RWPE2 (cell line): ENCODE measurements around the gene AMBP.

ENCODE experiments used
- ATAC-seq: fragments of 200-7000 bp; cut with Tn5 transposase; 3 replicates; pipeline ENCODE4 v1.9.1; 2021; ENCODE audit warnings: low read depth
- DNase-seq: peaks from one replicate; pipeline ENCODE4 v3.0.0-alpha.2; 2020; ENCODE audit warnings: low spot score
- H3K27ac ChIP-seq: fragments of 450-650 bp; 2 replicates; pipeline ENCODE4 v1.5.1; 2017; ENCODE audit warnings: mild to moderate bottlenecking; ENCODE audit not compliant: poor library complexity, severe bottlenecking
- H3K27me3 ChIP-seq: fragments of 250-450 bp; sonication (Bioruptor Pico); 2 replicates; pipeline ENCODE4 v1.5.1; 2021; ENCODE audit warnings: mild to moderate bottlenecking, moderate library complexity; ENCODE audit not compliant: insufficient read depth, poor library complexity, severe bottlenecking
- H3K36me3 ChIP-seq: fragments of 250-450 bp; sonication (Bioruptor Pico); 2 replicates; pipeline ENCODE4 v1.5.1; 2020; ENCODE audit warnings: low read depth, mild to moderate bottlenecking, moderate library complexity
- H3K4me1 ChIP-seq: fragments of 250-450 bp; sonication (Bioruptor Pico); 2 replicates; pipeline ENCODE4 v1.5.1; 2021; ENCODE audit warnings: mild to moderate bottlenecking, moderate library complexity; ENCODE audit not compliant: insufficient read depth, poor library complexity, severe bottlenecking
- H3K4me3 ChIP-seq: fragments of 250-450 bp; sonication (Bioruptor Pico); 2 replicates; pipeline ENCODE4 v1.5.1; 2021; ENCODE audit warnings: mild to moderate bottlenecking, moderate library complexity; ENCODE audit not compliant: severe bottlenecking
- H3K9me3 ChIP-seq: fragments of 250-450 bp; sonication (Bioruptor Pico); 2 replicates; pipeline ENCODE4 v1.5.1; 2021; ENCODE audit warnings: mild to moderate bottlenecking, moderate library complexity; ENCODE audit not compliant: severe bottlenecking
- TF ChIP-seq, protein P1 (sequence below): fragments of 450-650 bp; IDR thresholded peaks from one replicate; pipeline ENCODE4 v1.5.1; 2017; ENCODE audit warnings: mild to moderate bottlenecking, moderate library complexity; ENCODE audit not compliant: poor library complexity, severe bottlenecking

AMBP gene

DNA sequence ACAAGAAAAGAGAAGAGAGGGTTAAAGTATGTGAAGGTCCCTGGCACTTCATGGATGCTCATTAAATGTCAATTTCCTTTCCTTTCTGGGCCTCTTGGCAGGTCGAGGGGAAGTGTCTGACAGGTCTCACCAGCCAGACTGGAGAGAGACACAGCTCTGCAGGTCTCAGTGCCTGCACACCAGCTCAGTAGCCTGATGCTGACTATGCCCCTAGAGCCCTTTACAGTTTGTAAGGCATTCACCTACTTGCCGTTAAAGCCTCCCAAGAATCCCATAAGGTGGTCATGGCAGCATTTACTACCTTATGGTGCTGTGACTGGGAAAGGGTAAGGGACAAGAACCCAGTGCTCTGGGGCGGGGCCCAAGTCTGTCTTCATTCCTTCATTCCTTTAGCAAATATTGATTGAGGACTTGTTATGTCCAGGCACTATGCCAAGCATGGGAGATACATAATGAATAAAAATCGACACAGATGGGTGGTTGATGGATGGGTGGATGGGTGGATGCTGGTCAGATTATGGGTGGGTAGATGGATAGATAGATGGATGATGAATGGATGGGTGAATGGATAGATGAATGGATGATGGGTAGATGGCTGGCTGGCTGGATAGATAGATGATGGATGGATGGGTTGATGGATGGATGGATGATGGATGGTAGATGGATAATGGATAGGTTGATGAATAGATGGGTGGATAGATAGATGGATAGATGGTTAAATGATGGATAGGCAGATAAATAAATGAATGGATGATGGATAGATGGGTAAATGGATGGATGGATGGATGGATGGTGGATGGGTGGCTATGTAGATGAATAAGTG is 42.3 kb upstream of the AMBP start:
- TF ChIP-seq, protein P1, sequence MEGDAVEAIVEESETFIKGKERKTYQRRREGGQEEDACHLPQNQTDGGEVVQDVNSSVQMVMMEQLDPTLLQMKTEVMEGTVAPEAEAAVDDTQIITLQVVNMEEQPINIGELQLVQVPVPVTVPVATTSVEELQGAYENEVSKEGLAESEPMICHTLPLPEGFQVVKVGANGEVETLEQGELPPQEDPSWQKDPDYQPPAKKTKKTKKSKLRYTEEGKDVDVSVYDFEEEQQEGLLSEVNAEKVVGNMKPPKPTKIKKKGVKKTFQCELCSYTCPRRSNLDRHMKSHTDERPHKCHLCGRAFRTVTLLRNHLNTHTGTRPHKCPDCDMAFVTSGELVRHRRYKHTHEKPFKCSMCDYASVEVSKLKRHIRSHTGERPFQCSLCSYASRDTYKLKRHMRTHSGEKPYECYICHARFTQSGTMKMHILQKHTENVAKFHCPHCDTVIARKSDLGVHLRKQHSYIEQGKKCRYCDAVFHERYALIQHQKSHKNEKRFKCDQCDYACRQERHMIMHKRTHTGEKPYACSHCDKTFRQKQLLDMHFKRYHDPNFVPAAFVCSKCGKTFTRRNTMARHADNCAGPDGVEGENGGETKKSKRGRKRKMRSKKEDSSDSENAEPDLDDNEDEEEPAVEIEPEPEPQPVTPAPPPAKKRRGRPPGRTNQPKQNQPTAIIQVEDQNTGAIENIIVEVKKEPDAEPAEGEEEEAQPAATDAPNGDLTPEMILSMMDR = no peak
- Histone ChIP-seq H3K36me3 (no peaks in the 10 kb centered on the region), H3K27me3 (peaks cover 11% of the 10 kb centered on the region), H3K9me3 (no peaks in the 10 kb centered on the region), H3K4me3 (no peak overlapping the region), H3K4me1 (no peaks in the 10 kb centered on the region), H3K27ac (no peak overlapping the region)
- DNase-seq (no peak), ATAC-seq (no peak)

DNA sequence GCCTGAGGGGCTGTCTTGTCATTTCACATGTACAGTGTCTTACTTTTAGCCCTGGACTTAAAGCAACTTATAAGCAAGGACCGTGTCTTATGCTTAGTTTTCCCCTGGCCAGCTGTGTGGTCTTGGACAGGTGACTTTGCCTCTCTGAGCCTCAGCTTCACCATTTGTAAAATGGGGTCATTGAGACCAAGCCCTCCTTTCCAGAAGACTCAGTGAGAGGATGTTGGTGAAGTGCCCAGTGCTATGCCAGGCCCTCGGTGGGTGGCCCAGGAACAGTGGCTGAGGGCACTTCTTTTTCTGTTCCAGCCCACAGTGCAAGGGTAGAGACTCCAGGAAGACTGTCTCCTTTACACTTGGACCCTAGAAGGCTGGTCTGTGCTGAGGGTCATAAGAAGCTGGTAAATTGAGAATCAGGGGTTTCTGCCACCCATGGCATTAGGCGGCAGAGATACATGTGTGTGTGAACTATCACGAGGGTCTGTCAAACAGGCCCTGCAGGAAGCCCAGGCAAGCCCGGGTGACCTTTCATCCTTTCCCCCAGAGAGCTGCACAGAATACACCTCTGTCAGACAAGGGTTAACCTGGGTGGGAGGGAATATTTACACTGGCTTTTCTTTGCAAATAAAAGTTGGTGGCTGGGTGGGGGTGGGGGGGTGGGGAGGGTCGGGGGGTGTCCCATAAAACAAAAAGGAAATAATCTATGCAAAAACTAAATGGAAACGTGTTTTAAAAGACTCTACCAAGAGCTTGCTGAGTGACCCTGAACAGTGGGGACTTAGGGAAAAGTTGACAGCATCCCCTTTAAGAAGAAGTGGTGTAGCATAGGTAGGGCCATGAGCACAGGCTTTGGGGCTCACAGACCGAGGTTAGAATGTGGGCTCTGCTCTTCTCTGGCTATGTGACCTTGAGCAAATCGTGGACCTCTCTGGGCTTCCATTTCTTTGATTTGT is 41.4 kb upstream of the AMBP start:
- TF ChIP-seq, protein P1 = no peak
- H3K9me3 ChIP-seq = no peaks in the 10 kb centered on the region
- H3K36me3 ChIP-seq = no peaks in the 10 kb centered on the region
- DNase-seq (no peak), ATAC-seq (no peak)
- no peak overlapping the region for H3K27ac ChIP-seq
- peaks cover 11% of the 10 kb centered on the region for H3K27me3 ChIP-seq
- no peaks in the 10 kb centered on the region for H3K4me1 ChIP-seq
- H3K4me3 ChIP-seq = no peak overlapping the region

DNA sequence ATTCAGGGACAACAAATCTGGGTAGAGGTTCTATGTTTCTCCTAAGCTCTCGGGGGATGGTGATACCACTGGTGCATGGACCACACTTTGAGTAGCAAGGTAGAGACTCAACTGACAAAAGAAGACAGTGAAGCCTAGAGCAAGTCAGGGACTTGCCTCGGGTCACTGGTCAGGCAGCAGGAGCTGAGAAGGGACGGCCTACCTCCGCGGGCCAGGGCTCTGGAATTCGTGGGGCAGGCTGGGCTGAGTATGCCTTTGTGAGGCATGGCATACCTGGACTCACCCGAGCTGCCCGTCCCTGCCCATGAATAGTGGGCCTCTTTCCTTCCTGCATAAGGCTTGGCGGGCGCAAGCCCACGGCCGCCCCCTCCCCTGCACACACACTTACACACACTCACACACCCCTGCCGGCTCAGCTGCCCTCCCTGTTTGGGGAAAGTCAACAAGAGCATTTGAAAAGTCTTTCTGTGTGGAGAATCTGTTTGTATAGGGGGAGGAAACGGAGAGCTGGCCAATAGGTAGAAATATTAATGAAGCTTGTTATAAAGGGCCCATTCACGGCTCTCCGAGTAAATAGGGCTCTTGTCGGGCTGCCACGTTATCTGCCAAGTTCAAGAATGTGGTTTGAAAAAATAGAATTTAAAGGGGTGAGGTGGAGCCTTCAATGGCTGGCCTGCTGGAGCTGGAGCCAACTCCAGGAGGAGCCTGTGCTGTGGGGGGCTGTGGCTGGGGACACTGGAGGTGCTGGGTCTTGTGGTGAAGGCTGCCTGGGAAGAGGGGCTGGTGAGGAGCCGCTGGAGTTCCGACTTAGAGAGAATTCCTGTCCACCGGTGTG is 40.1 kb upstream of the AMBP start:
- H3K27ac ChIP-seq = no peak overlapping the region
- H3K4me1 ChIP-seq = no peaks in the 10 kb centered on the region
- ATAC-seq (no peak), DNase-seq (no peak)
- H3K27me3 ChIP-seq = peaks cover 11% of the 10 kb centered on the region
- H3K36me3 ChIP-seq = no peaks in the 10 kb centered on the region
- H3K9me3 ChIP-seq = no peaks in the 10 kb centered on the region
- H3K4me3 ChIP-seq = no peak overlapping the region
- TF ChIP-seq, protein P1 = no peak

DNA sequence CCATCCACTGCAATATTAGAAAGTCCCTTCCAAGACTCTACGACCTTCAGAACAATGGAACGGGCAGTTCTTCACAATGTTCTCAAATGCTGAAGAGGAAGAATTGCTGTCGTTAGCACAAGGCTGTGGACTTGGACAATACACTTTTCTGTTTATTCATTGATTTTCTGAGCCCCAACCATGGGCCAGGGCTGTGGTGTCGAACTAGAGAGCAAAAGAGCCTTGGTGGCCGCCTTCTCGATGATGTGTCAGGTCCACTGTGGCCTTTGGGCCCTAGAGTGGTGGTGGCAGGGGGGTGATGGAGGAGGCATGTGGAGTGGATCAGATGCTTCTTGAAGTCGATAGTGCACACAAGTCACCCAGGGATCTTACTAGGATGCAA is 39.5 kb upstream of the AMBP start:
- Histone ChIP-seq H3K27ac (no peak overlapping the region), H3K4me3 (no peak overlapping the region), H3K4me1 (no peaks in the 10 kb centered on the region), H3K36me3 (no peaks in the 10 kb centered on the region), H3K27me3 (peaks cover 11% of the 10 kb centered on the region), H3K9me3 (no peaks in the 10 kb centered on the region)
- DNase-seq (no peak), ATAC-seq (no peak)
- TF ChIP-seq, protein P1 = no peak
